CD4-positive, alpha-beta memory T cell (primary cell): Measurements from ENCODE around the gene SORCS2. TPM values are rescaled to one million over a fixed set of nuclear protein-coding genes. Genes with fewer than 3 reads are reported as not detected.

Experiments
- CTCF ChIA-PET: fragments of 350-600 bp; sonication (Branson Sonifier 250); formaldehyde crosslinking; loops from one replicate; lab custom pipeline; 2021; ENCODE audit warnings: inconsistent platforms; ENCODE audit not compliant: partially characterized antibody; lab: Charles Lee
- POLR2A ChIA-PET: fragments of 350-600 bp; sonication (Branson Sonifier 250); formaldehyde crosslinking; loops from one replicate; lab custom pipeline; 2021; ENCODE audit not compliant: partially characterized antibody; lab: Charles Lee
- DNase-seq, 5 donors: peaks; one replicate each; pipeline versions ENCODE4 v3.0.0 to v3.0.0-alpha.2; 2020 to 2022; ENCODE audit warnings: mixed read lengths in 1 of 5
- H3K27ac ChIP-seq: one replicate; pipeline ENCODE4 v1.7.0; 2013; ENCODE audit warnings: low read depth, low read length
- H3K27me3 ChIP-seq: 2 replicates; pipeline ENCODE4 v1.7.0; 2013; ENCODE audit warnings: mild to moderate bottlenecking, low read length, moderate library complexity; ENCODE audit not compliant: insufficient read depth
- H3K36me3 ChIP-seq: 2 replicates; pipeline ENCODE4 v1.7.0; 2013; ENCODE audit warnings: mild to moderate bottlenecking, low read length, moderate library complexity; ENCODE audit not compliant: insufficient read depth
- H3K4me1 ChIP-seq: 2 replicates; pipeline ENCODE4 v1.7.0; 2013; ENCODE audit warnings: mild to moderate bottlenecking, low read length, moderate library complexity; ENCODE audit not compliant: insufficient read depth
- H3K4me3 ChIP-seq, 2 donors: one replicate each; pipeline ENCODE4 v1.7.0; 2013; ENCODE audit warnings: low read length in 2 of 2, mild to moderate bottlenecking in 1 of 2
- H3K9me3 ChIP-seq, 2 donors: one replicate each; pipeline ENCODE4 v1.7.0; 2013; ENCODE audit warnings: low read length in 2 of 2, control low read depth in 1 of 2; ENCODE audit not compliant: control insufficient read depth in 1 of 2
- H3K27ac Mint-ChIP-seq, 7 donors: one replicate each; pipeline ENCODE4 v1.8.0; 2020 to 2021; ENCODE audit warnings: mixed read lengths in 7 of 7, mild to moderate bottlenecking in 6 of 7, inconsistent platforms in 3 of 7, moderate library complexity in 3 of 7
- H3K27me3 Mint-ChIP-seq, 2 donors: one replicate each; pipeline ENCODE4 v1.8.0; 2020 to 2021; ENCODE audit warnings: mixed read lengths in 2 of 2
- H3K36me3 Mint-ChIP-seq, 2 donors: one replicate each; pipeline ENCODE4 v1.8.0; 2020 to 2021; ENCODE audit warnings: mixed read lengths in 2 of 2, inconsistent platforms in 1 of 2, mild to moderate bottlenecking in 1 of 2
- H3K4me1 Mint-ChIP-seq, 4 donors: one replicate each; pipeline ENCODE4 v1.8.0; 2020 to 2021; ENCODE audit warnings: mixed read lengths in 4 of 4, mild to moderate bottlenecking in 1 of 4
- H3K4me3 Mint-ChIP-seq, 8 donors: one replicate each; pipeline ENCODE4 v1.8.0; 2020 to 2021; ENCODE audit warnings: mixed read lengths in 8 of 8, mild to moderate bottlenecking in 7 of 8, moderate library complexity in 6 of 8, inconsistent platforms in 3 of 8
- H3K9me3 Mint-ChIP-seq, 8 donors: one replicate each; pipeline ENCODE4 v1.8.0; 2020 to 2021; ENCODE audit warnings: mixed read lengths in 8 of 8, mild to moderate bottlenecking in 5 of 8, inconsistent platforms in 3 of 8, moderate library complexity in 1 of 8
- intact Hi-C: fragments of 100-400 bp; cut with micrococcal nuclease; formaldehyde crosslinking; loops from one replicate; pipeline ENCODE4 v1.15.1; 2023
- polyA plus RNA-seq, 2 donors: library from polyadenylated mRNA; unstranded; fragments of 300-500 nt; fragmentation: Illumina TruSeq; gene quantifications; one replicate each; pipeline ENCODE4 v1.2.3, GENCODE V29; 2021
- total RNA-seq, 2 experiments: library from RNA; stranded (reverse); gene quantifications; one replicate each; pipeline ENCODE4 v1.2.3, GENCODE V29; 2021

Gene SORCS2
- total RNA-seq (not detected), polyA plus RNA-seq (not detected)

DNA sequence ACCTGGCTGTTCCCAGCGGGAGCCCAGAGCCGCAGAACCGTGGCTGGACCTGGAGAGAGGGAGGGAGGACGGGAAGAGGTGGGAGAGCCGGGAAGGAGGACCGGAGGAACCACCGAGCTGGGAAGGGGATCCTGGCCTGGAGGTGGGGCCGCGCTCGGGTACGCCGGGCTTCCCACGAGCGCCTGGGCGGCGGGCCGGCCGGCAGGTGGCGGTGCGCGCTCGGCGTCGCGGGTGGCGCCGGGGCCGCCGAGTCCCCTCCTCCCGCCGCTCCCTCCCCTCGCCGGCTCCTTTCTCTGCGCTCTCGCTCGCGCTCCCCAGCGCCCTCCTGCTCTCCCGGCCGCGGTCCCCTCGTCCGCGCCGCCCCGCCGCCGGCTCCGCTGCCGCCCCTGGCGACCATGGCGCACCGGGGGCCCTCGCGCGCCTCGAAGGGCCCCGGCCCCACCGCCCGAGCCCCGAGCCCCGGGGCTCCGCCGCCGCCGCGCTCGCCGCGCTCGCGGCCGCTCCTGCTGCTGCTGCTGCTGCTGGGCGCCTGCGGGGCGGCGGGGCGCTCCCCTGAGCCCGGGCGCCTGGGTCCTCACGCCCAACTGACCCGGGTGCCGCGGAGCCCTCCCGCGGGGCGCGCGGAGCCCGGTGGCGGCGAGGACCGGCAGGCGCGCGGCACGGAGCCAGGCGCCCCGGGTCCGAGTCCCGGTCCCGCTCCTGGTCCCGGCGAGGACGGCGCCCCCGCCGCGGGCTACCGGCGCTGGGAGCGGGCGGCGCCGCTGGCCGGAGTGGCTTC lies at the start of gene SORCS2:
Gene SORCS2 (plus strand): TSS at position 287 of the 778 bp plus-strand sequence.
- no peaks in the 10 kb centered on the region for H3K36me3 ChIP-seq
- peak in 4 of 5 donors; percentile 30 to 49 (median 35) for DNase-seq
- no peaks in the 10 kb centered on the region for H3K36me3 Mint-ChIP-seq
- H3K9me3 ChIP-seq, result no peaks in the 10 kb centered on the region
- H3K4me3 ChIP-seq, result no peak within 1 kb of the TSS
- POLR2A ChIA-PET, result no interaction called here
- peaks cover 0 to 5% (median under 1%) of the 10 kb centered on the region in 4 donors for H3K4me1 Mint-ChIP-seq
- CTCF ChIA-PET, result no interaction called here
- peaks cover 4% of the 10 kb centered on the region for H3K27me3 ChIP-seq
- no peaks in the 10 kb centered on the region for H3K9me3 Mint-ChIP-seq
- peak within 1 kb of the TSS in 5 of 8 donors; percentile 20 to 77 (median 51) for H3K4me3 Mint-ChIP-seq
- H3K27ac ChIP-seq, result no peak within 1 kb of the TSS
- peaks cover 4% of the 10 kb centered on the region for H3K4me1 ChIP-seq
- no peak within 1 kb of the TSS for H3K27ac Mint-ChIP-seq
- intact Hi-C loops, result loop anchor here (5.0 kb wide), 1 partner anchor 795 kb away; no protein-coding TSS in a partner anchor
- H3K27me3 Mint-ChIP-seq, result peaks cover 33 to 35% of the 10 kb centered on the region in 2 donors

DNA sequence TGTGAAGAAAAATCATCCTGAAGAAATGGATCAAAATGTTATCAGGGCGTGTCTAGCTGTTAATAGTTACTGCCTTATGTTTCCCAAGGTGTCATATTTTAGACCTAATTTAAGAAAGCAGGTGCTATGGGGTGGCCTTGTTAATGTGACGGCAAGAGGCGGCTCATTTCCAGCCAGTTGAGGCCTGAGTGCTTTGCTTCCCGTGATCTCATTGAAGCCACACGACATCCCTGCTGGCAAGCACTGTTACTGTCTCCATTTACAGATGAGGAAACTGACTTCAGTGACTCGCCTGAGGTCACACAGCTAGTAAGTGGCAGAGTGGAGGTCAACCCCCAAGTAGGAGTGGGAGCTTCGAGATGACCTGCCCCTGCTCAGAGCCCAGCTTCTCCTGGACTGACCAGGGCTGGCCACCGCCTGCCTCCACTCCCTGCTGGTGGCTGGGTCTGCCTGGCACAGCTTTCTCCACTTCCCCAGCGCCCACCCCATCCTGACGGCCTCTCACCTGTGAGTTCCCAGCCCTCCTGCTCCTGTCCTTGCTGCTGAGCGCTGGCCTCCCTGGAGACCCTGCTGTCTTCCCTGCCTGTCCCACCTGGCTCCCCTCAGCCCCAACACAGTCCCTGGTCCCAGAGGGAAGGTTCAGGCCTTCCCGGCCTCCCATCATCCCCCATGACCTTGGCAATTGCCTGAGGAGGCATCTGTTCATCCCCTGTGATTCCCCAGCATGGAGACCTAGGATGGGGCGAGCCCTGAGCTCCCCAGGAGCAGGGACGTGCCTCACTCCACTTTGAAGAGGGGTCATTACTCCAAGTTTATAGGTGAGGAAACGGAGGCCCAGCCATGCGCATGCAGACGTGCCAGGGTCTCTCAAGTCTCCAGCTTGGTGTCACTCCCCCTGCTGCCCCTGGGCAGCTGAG lies 47.7 kb upstream of the SORCS2 start:
- CTCF ChIA-PET, result interaction anchor here (0.6 kb wide), 1 partner anchor 123 kb away, joined by 3 read pairs; no protein-coding TSS in a partner anchor
- H3K27ac ChIP-seq, result no peak overlapping the region

DNA sequence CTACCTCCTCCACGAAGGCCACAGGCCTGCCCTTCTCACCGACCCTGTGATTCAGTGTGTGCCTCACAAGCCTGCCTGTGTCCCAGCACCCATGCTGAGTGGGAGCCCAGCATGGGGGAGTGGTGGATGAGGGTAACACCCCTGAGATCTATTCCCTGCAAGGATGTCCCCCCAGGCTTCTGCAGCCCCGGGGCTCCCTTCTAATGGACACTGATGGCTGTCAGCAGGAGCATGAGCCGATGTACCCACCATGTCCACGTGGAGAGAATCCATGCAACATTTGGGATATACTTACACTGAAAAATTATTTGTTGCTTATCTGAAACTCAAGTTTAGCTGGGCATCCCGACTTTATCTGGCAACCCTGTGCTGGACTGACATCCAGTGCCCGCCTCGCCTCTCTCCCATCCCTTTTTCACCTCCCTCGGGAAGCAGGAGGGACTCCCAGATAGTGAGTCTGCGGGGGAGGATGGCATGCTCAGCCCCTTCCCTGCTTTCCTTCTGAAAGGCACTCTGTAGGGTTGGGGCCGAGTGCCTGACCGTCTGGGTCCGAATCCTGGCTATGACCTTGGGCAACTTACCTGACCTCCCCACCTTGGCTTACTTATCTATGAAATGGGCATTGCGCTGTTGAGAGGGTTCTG lies 46.9 kb upstream of the SORCS2 start:
- Mint-ChIP-seq H3K9me3 (no peaks in the 10 kb centered on the region), H3K27ac (no peak overlapping the region), H3K4me1 (peaks cover 0 to 4% (median 0%) of the 10 kb centered on the region in 4 donors), H3K4me3 (no peak overlapping the region), H3K27me3 (peaks cover 12 to 19% of the 10 kb centered on the region in 2 donors), H3K36me3 (no peaks in the 10 kb centered on the region)
- DNase-seq, result no peak
- Histone ChIP-seq H3K27me3 (peaks cover 4% of the 10 kb centered on the region), H3K4me3 (no peak overlapping the region), H3K36me3 (no peaks in the 10 kb centered on the region), H3K9me3 (no peaks in the 10 kb centered on the region), H3K4me1 (no peaks in the 10 kb centered on the region), H3K27ac (no peak overlapping the region)
- intact Hi-C loops, result no loop called here
- ChIA-PET POLR2A (no interaction called here), CTCF (no interaction called here)

More for the DNA sequence above, 47.7 kb upstream of the SORCS2 start:
- H3K9me3 Mint-ChIP-seq, result no peaks in the 10 kb centered on the region
- H3K4me1 Mint-ChIP-seq, result peaks cover 0 to 4% (median 0%) of the 10 kb centered on the region in 4 donors
- H3K4me3 ChIP-seq, result no peak overlapping the region
- H3K36me3 ChIP-seq, result no peaks in the 10 kb centered on the region
- intact Hi-C loops, result no loop called here
- POLR2A ChIA-PET, result no interaction called here
- H3K4me3 Mint-ChIP-seq, result no peak overlapping the region
- DNase-seq, result no peak
- H3K27me3 ChIP-seq, result peaks cover 4% of the 10 kb centered on the region
- no peaks in the 10 kb centered on the region for H3K4me1 ChIP-seq
- no peak overlapping the region for H3K27ac Mint-ChIP-seq
- no peaks in the 10 kb centered on the region for H3K9me3 ChIP-seq
- no peaks in the 10 kb centered on the region for H3K36me3 Mint-ChIP-seq
- H3K27me3 Mint-ChIP-seq, result peaks cover 12 to 19% of the 10 kb centered on the region in 2 donors

DNA sequence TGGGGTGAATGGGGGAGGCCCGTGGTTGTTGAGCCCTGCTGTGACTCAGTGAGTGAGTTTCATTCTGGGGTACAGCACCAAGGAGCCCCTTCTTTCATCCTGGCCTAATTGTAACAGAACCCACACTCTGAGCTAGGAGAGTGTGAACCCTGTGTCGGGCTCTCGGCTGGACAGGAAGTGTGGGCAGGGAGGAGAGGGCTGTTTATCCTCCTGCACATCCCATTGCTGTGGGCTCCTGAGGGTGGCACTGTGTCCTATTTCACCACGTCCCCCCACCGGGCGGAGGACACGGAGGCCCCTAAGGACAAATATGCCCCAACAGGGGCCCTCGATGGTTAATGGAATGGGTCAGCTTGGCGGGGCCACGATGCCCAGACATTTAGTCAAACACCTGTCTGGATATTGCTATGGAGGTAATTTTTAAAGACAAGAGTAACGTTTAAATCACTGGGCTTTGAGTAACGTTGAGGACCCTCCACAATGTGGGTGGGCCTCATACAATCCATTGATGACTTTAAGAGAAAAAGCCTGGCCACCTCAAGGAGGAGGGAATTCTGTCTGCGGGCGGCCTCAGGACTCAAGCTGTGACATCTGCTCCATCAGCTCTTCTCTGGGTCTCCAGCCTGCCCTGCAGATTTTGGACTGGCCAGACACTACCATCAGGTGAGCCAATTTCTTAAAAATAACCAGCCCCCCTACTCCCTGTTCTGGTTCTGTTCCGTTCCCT lies 46.1 kb upstream of the SORCS2 start:
- Mint-ChIP-seq H3K4me3 (no peak overlapping the region), H3K9me3 (no peaks in the 10 kb centered on the region), H3K36me3 (no peaks in the 10 kb centered on the region), H3K4me1 (peaks cover 0 to 4% (median 0%) of the 10 kb centered on the region in 4 donors), H3K27me3 (peaks cover 12 to 19% of the 10 kb centered on the region in 2 donors), H3K27ac (no peak overlapping the region)
- Histone ChIP-seq H3K27me3 (peaks cover 4% of the 10 kb centered on the region), H3K4me3 (no peak overlapping the region), H3K9me3 (no peaks in the 10 kb centered on the region), H3K27ac (no peak overlapping the region), H3K4me1 (no peaks in the 10 kb centered on the region), H3K36me3 (no peaks in the 10 kb centered on the region)
- intact Hi-C loops, result no loop called here
- ChIA-PET POLR2A (no interaction called here), CTCF (no interaction called here)
- DNase-seq, result no peak

DNA sequence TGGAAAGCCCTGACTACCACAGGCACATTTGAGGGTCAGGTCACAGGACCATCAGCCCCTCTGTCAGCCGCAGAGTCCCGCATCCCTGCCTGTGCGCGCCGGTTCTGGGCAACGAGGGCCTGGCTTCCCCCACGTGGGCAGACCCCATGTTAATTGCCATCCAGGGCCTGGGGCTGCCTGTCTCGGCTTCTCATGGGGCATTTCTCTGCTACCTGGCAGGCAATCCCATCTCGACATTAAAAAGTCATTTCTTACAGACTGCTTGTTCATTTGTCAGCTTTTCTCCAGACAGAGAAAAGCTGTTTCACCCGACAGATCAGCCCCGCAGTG lies 45.6 kb upstream of the SORCS2 start:
- no peak overlapping the region for H3K27ac ChIP-seq
- H3K9me3 ChIP-seq, result no peaks in the 10 kb centered on the region
- Mint-ChIP-seq H3K27ac (no peak overlapping the region), H3K27me3 (peaks cover 12 to 19% of the 10 kb centered on the region in 2 donors), H3K9me3 (no peaks in the 10 kb centered on the region), H3K4me1 (peaks cover 0 to 4% (median 0%) of the 10 kb centered on the region in 4 donors), H3K36me3 (no peaks in the 10 kb centered on the region), H3K4me3 (no peak overlapping the region)
- no peaks in the 10 kb centered on the region for H3K4me1 ChIP-seq
- peaks cover 4% of the 10 kb centered on the region for H3K27me3 ChIP-seq
- no peaks in the 10 kb centered on the region for H3K36me3 ChIP-seq
- ChIA-PET CTCF (no interaction called here), POLR2A (no interaction called here)
- no peak for DNase-seq
- intact Hi-C loops, result no loop called here
- H3K4me3 ChIP-seq, result no peak overlapping the region

DNA sequence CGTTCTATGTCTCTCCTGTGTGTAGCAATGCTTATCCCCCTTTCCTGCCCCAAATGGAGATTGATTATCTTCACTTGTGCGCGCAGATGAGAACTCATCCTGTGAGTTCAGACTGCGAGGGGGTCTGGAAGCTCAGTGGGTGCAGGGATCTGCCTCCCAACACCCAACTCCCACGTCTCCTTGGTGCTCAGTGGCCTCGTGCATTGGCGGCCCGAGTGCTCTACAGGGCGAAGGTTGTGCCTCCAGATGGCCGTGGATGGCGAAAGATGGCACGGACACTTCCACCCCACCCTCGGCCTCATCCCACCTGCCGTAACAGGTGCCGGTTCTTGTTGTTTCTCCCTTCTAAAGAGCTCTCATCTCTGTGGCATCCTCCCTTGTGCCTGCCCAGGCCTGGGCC lies 45.1 kb upstream of the SORCS2 start:
- peaks cover 12 to 19% of the 10 kb centered on the region in 2 donors for H3K27me3 Mint-ChIP-seq
- no peaks in the 10 kb centered on the region for H3K36me3 Mint-ChIP-seq
- H3K4me1 Mint-ChIP-seq, result peaks cover 0 to 4% (median 0%) of the 10 kb centered on the region in 4 donors
- POLR2A ChIA-PET, result no interaction called here
- peak overlapping the region in 1 of 7 donors; percentile 61 for H3K27ac Mint-ChIP-seq
- H3K9me3 Mint-ChIP-seq, result no peaks in the 10 kb centered on the region
- H3K27ac ChIP-seq, result no peak overlapping the region
- H3K36me3 ChIP-seq, result no peaks in the 10 kb centered on the region
- no peak for DNase-seq
- H3K9me3 ChIP-seq, result no peaks in the 10 kb centered on the region
- CTCF ChIA-PET, result no interaction called here
- H3K27me3 ChIP-seq, result peaks cover 4% of the 10 kb centered on the region
- H3K4me1 ChIP-seq, result no peaks in the 10 kb centered on the region
- intact Hi-C loops, result no loop called here
- H3K4me3 ChIP-seq, result no peak overlapping the region
- no peak overlapping the region for H3K4me3 Mint-ChIP-seq
